Activated gamma-delta T cell (primary cell): ENCODE data around the gene BARHL2.

Experiments used
- DNase-seq: peaks from one replicate; lab custom pipeline; 2025; lab: John Stamatoyannopoulos, UW

The BARHL2 gene

DNA sequence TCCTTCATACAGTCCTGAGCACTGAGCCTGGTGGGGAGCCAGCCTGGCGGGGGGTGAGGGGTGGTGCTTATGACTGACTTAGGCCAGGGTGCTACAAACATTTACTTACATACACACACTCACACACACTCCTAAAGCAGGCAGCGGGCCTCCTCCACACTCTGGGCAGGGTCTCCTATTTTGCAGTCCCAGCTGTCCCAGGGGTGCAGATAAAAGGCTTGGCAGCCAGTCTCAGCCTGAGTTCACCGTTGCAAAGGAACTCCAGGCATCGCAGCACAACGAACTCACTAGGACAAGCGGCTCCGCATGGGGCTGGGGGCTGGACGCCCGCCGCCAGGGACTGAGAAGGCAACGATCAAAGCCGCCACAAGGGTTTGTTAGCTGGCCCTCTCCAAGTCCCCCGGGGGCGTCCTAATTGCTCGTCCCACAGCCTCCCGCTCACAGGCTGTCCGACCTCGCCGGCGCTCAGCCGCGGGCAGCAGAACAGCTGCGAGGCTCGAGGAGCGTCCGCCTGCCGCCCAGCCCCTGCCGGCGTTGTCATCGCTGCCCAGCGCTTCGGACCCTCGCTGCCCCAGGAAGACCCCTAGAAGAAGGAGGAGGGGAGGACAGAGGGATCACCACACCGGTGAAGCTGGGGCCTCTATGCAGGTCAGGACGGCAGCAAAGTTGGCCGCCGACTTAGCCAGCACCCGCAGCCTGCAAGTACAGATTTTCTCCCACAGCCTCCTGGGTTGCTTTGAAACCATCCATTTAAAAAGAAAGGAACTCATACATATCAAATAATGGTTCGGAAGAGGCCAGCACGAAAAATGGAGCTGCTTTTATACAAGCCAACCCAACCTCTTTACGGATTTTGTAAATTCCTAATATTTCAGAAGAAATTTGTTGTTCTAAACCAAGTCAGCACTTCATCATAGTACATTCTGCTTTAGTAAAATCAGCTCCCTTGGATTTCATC is 6.2 kb downstream of the BARHL2 start:
- no peak for DNase-seq

- DNase-seq, result no peak
These were observed 7.6 kb downstream of the BARHL2 start for GRCh38 chr1:90709535-90709934.

GRCh38 chr1:90708826-90709225 is 8.3 kb downstream of the BARHL2 start:
- no peak for DNase-seq

- no peak for DNase-seq
These were observed 8.8 kb downstream of the BARHL2 start for GRCh38 chr1:90708236-90708786.

DNA sequence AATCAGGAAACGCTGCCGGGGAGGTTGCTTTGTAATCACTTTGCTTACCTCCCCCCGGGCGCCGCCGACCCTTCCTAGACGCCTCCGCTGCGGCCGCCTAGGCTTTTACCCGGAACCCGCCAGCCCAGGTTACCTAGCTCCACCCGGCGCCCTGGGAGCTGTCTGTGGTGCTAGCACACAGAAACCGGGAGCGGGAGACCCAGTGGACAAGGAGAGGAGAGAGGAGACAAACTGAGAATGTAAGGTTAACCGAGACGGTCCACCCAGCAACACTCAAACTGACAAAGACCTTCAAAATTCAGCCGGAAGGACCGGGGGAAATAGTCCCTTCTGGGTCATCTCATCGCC is 9.8 kb downstream of the BARHL2 start:
- DNase-seq, result no peak

DNA sequence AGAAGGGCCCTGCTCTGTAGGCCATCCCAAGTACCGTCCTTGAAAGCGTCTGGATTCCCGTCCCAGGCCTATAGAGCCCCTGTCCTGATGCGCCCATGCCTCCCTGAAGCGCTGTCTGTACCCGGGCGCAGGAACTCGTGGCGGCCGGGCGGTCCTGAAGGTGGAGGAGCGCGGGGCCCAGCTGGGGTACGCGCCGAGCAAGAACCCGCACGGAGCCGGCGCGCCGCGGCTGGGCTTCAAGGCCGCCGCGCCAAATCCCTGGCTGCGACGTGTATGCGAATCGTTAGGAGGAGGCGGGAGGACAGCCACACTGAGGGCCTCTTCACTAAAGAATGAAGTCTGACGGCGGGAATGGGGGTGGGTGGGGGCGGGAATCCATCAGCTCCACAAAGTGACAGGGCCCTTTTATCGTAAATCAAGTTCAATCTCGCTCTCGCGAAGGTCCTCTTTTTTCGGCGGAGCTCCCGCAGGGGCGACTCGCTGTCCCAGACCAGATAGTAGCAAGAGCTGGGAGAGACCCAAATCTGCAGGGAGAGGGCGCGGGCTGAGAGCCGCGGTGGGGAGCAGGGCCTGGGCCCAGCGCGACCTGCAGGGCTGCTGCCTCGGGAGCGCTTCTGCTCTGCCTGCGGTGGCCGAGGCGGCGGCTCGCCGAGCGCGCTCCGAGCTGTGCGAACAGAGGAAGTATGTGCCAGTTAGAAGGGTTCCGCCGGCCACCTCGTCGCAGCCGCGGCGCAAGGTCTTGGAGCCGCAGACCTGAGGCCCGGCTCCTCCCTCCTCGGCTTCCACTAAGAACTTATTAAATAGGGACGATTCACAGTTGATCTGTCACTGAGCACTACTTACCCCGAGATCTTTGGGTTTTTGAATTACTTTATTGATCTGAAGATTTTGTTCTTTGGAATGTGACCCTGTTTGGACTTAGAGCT is 10.4 kb downstream of the BARHL2 start:
- no peak for DNase-seq

GRCh38 chr1:90705956-90706355 is 11.1 kb downstream of the BARHL2 start:
- DNase-seq, result no peak

- DNase-seq, result no peak
These were observed 12.3 kb downstream of the BARHL2 start for GRCh38 chr1:90704817-90705216.

GRCh38 chr1:90694846-90695245 is 22.3 kb downstream of the BARHL2 start:
- DNase-seq, result no peak

- DNase-seq, result no peak
These were observed 29.4 kb downstream of the BARHL2 start for GRCh38 chr1:90687747-90688146.

DNA sequence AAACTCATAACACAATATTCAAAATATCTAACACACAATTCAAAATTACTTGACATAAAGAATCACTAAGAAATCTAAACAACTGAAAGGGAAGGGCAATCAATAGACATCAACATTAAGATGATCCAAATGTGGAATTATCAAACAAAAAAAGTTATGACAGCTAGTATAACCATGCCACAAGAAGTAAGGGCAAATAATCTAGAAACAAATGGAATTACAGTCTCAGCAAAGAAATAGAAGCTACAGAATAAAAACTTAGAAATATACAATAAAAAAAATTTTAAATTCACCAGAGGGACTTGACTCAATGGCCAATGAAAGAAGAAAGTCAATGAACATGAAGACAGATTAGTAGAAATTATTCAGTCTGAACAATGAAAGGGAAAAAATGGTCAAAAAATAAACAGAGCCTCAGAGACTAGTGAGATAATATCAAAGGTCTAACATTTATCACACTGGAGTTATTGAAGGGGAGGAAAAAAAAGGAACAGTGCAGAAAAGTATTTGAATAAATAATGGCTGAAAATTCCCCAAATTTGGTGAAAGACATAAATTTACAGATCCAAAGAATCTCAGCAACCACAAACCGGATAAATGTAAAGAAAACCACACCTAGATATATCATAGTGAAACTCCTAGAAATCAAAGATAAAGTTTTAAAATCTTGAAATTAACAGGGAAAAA is 41.8 kb downstream of the BARHL2 start:
- no peak for DNase-seq

DNA sequence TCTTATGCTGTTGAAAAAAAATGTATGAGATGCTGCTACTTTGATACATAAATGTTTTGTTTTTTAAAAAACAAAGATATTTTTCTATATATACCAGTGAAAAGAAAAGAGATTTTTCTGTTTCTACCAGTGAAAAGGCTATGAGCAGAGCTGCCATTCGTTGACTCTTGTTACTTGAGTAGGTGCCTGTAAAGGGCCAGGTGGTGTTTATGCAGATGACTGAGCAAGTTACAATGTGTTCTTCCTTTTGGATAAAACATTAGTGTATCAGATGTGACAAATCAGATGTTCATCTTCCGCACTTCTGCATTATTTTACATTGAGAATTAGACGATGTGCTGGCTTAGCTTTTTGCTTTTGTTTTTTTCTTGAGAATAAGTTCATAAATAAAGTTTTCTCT is 45.4 kb downstream of the BARHL2 start:
- DNase-seq, result no peak

DNA sequence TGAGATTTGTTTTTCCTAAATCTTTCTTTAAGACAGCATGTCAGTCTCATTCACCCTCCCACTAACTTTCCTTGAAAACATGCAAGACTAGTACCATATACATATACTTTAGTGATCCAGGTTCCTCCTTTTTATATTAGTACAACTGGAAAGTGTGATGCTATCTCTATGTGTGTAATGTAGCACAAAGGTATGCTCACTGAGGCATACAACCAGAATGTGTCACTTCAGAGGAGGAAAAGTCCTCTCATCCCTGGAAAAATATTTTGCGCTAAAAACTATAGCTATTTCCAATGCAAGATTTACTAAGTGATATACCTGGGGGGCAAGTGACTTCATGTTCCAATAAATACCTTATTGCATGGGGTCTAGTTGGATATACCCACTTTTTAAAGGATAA is 45.9 kb downstream of the BARHL2 start:
- DNase-seq, result no peak
